ENCODE measurements around the gene PITX1. TPM values are rescaled to one million over a fixed set of nuclear protein-coding genes. Genes with fewer than 3 reads are reported as not detected.

Gene PITX1
- total RNA-seq, 2 experiments from 2014 or later: 56.3 to 76.4 TPM

- Histone ChIP-seq H3K4me2 (ENCODE audit: low read length) (no peak overlapping the region), H3K4me3 (ENCODE audit: low read depth, low read length, poor library complexity, severe bottlenecking) (no peak overlapping the region), H3K27ac (ENCODE audit: low read depth, low read length, poor library complexity, severe bottlenecking) (no peak overlapping the region), H4K20me1 (ENCODE audit: insufficient read depth, low read length) (no peaks in the 10 kb centered on the region), H3K36me3 (ENCODE audit: insufficient read depth, low read length) (no peaks in the 10 kb centered on the region), H3K9me3 (ENCODE audit: low read length) (no peaks in the 10 kb centered on the region), H3K9me2 (ENCODE audit: insufficient read depth, low read length) (no peaks in the 10 kb centered on the region), H3K4me1 (ENCODE audit: insufficient read depth, low read length, poor library complexity, severe bottlenecking) (peaks cover 73% of the 10 kb centered on the region), H3K79me2 (ENCODE audit: insufficient read depth, low read depth, low read length) (peaks cover 13% of the 10 kb centered on the region), H2AFZ (ENCODE audit: low read length) (no peak overlapping the region)
- POLR2A ChIA-PET: interaction anchor here (1.6 kb wide), 1 partner anchor 15 kb away, joined by 5 read pairs; no protein-coding TSS in a partner anchor
- CTCF ChIA-PET (ENCODE audit: unreplicated experiment): no interaction called here
- intact Hi-C loops (cut with micrococcal nuclease; ENCODE audit: unreplicated experiment): loop anchor here (10.0 kb wide), 1 partner anchor 514 kb away; the partner anchor contains the start of gene JADE2
- DNase-seq (ENCODE audit: low spot score): no peak
- BruUV-seq (replicated peaks): no TSS peak
- 0 out of 2 replicates have a peak, but pooled peaks have one; percentile 41 for TF ChIP-seq EZH2phosphoT487 (IDR thresholded peaks at IDR 0.05; ENCODE audit: borderline replicate concordance, low read depth, low read length)
- no peak for TF ChIP-seq CTCF (conservative IDR thresholded peaks at IDR 0.05; ENCODE audit: low read length)
These were observed 4.3 kb upstream of the PITX1 start for GRCh38 chr5:135038205-135038812.

GRCh38 chr5:135037519-135038204 is 3.6 kb upstream of the PITX1 start:
- CTCF ChIA-PET (ENCODE audit: unreplicated experiment): no interaction called here
- DNase-seq (ENCODE audit: low spot score): no peak
- POLR2A ChIA-PET: interaction anchor here (1.2 to 1.3 kb wide), 2 partner anchors 10 to 15 kb away, joined by 3 to 4 read pairs; no protein-coding TSS in a partner anchor
- TF ChIP-seq EZH2phosphoT487 (IDR thresholded peaks at IDR 0.05; ENCODE audit: borderline replicate concordance, low read depth, low read length) (no peak), CTCF (conservative IDR thresholded peaks at IDR 0.05; ENCODE audit: low read length) (no peak)
- H4K20me1 ChIP-seq (ENCODE audit: insufficient read depth, low read length): no peaks in the 10 kb centered on the region
- H3K4me1 ChIP-seq (ENCODE audit: insufficient read depth, low read length, poor library complexity, severe bottlenecking): peaks cover 67% of the 10 kb centered on the region
- intact Hi-C loops (cut with micrococcal nuclease; ENCODE audit: unreplicated experiment): loop anchor here (10.0 kb wide), 1 partner anchor 513 kb away; the partner anchor contains the start of gene JADE2
- 0 out of 2 replicates have a peak overlapping the region, but pooled peaks have one; percentile 8 for H3K4me2 ChIP-seq (ENCODE audit: low read length)
- H3K9me3 ChIP-seq (ENCODE audit: low read length): no peaks in the 10 kb centered on the region
- no peak overlapping the region for H3K27ac ChIP-seq (ENCODE audit: low read depth, low read length, poor library complexity, severe bottlenecking)
- peaks cover 20% of the 10 kb centered on the region for H3K79me2 ChIP-seq (ENCODE audit: insufficient read depth, low read depth, low read length)
- H3K4me3 ChIP-seq (ENCODE audit: low read depth, low read length, poor library complexity, severe bottlenecking): no peak overlapping the region
- H2AFZ ChIP-seq (ENCODE audit: low read length): no peak overlapping the region
- H3K9me2 ChIP-seq (ENCODE audit: insufficient read depth, low read length): no peaks in the 10 kb centered on the region
- BruUV-seq (replicated peaks): no TSS peak
- 0 out of 2 replicates have a peak, but pooled peaks cover under 1% of the 10 kb centered on the region for H3K36me3 ChIP-seq (ENCODE audit: insufficient read depth, low read length)
